Measurements from ENCODE around the gene PSMB5.

The PSMB5 gene

DNA sequence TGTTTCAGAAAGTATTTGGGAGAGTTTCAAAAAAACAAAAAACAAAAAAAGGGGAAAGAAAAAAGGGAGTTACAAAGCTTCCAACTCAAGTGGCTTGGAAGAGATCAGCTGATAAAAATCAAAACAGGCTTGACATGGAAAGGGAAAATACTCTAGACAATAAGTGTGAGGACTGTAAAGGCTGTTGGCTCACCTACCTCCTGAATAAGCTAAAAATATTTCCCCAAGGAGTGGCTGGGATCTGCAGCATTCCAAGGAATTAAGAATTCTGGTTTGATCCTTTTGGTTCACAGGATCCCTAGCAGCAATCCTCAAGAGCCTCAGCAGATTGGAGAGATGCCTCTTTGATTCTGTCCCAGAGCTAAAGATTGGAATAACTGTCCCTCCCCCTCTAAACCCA is 41.2 kb downstream of the PSMB5 start:
- in situ Hi-C loops (cut with MboI; ENCODE audit: low pct_unique_long_range_greater_than_20kb, low sequenced_read_pairs, unreplicated experiment) = no loop called here
- TF ChIP-seq, protein P1, sequence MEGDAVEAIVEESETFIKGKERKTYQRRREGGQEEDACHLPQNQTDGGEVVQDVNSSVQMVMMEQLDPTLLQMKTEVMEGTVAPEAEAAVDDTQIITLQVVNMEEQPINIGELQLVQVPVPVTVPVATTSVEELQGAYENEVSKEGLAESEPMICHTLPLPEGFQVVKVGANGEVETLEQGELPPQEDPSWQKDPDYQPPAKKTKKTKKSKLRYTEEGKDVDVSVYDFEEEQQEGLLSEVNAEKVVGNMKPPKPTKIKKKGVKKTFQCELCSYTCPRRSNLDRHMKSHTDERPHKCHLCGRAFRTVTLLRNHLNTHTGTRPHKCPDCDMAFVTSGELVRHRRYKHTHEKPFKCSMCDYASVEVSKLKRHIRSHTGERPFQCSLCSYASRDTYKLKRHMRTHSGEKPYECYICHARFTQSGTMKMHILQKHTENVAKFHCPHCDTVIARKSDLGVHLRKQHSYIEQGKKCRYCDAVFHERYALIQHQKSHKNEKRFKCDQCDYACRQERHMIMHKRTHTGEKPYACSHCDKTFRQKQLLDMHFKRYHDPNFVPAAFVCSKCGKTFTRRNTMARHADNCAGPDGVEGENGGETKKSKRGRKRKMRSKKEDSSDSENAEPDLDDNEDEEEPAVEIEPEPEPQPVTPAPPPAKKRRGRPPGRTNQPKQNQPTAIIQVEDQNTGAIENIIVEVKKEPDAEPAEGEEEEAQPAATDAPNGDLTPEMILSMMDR (IDR thresholded peaks at IDR 0.05; ENCODE audit: extremely low read depth, insufficient read depth, missing control alignments) = no peak
- DNase-seq (ENCODE audit: low spot score) = no peak

DNA sequence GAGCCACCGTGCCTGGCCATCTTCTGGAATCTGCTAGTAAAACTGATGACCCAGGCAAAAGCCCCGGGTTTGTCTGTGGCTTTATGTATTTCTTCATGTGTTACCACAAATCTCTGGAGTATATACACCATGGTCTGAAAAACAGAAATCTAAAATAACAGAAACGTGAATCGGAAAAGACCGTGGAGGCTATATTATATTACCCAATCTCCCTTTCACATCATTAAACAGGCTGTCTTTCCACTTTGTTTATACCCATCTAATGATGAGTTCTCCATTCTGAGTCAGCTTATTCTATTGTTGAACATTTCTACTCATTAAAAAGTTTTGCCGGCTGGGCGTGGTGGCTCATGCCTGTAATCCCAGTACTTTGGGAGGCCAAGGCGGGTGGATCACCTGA is 42.8 kb downstream of the PSMB5 start:
- TF ChIP-seq, protein P1 (IDR thresholded peaks at IDR 0.05; ENCODE audit: extremely low read depth, insufficient read depth, missing control alignments) = no peak
- no peak for DNase-seq (ENCODE audit: low spot score)
- in situ Hi-C loops (cut with MboI; ENCODE audit: low pct_unique_long_range_greater_than_20kb, low sequenced_read_pairs, unreplicated experiment) = no loop called here

DNA sequence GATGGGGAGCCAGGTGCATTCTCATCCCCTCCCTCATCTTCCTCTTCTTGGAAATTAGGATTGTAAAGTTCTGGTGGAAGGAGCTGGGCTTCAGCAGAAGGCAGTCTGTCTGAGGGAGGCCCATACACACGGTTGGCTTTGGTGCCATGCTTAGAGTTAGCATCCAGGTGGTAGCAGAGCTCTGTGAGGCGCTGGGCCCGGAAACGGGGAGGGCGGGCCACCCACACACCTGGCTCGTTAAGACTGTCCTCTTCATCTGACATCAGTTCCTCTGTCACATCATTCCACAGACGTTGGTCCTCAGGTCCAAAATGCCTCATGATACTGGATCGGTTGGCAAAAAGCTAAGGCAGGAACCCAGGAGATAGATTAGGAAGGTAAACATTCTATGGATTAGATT is 47.4 kb downstream of the PSMB5 start:
- no peak for DNase-seq (ENCODE audit: low spot score)
- TF ChIP-seq, protein P1 (IDR thresholded peaks at IDR 0.05; ENCODE audit: extremely low read depth, insufficient read depth, missing control alignments) = no peak
- in situ Hi-C loops (cut with MboI; ENCODE audit: low pct_unique_long_range_greater_than_20kb, low sequenced_read_pairs, unreplicated experiment) = no loop called here

DNA sequence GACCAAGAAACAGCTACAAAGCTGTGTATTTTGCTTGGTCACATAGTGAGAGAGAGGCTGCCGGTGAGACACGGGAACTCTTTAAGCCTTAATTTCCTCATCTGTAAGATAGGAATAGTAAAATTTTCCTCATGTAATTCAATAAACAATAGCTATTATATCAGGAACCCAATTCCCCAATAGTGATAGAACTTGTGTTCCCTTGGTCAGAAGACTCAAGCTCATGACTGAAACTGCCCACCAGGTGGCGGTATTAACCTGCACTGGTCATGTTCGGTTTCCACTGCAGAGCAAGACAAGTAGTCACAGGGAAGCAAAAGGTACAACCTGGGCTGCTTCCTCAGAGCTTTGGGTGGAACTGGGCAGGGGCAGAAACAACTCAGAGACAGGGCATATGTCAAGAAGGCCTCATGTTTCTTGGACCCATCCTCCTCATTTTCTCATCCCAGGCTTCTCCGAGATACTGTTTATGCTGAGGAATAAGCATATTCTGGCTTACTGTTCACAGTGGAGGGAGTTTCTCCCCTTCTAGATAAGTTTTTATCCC is 48.1 kb downstream of the PSMB5 start:
- in situ Hi-C loops (cut with MboI; ENCODE audit: low pct_unique_long_range_greater_than_20kb, low sequenced_read_pairs, unreplicated experiment) = no loop called here
- DNase-seq (ENCODE audit: low spot score) = peak; percentile 86
- TF ChIP-seq, protein P1 (IDR thresholded peaks at IDR 0.05; ENCODE audit: extremely low read depth, insufficient read depth, missing control alignments) = peak; percentile 90

DNA sequence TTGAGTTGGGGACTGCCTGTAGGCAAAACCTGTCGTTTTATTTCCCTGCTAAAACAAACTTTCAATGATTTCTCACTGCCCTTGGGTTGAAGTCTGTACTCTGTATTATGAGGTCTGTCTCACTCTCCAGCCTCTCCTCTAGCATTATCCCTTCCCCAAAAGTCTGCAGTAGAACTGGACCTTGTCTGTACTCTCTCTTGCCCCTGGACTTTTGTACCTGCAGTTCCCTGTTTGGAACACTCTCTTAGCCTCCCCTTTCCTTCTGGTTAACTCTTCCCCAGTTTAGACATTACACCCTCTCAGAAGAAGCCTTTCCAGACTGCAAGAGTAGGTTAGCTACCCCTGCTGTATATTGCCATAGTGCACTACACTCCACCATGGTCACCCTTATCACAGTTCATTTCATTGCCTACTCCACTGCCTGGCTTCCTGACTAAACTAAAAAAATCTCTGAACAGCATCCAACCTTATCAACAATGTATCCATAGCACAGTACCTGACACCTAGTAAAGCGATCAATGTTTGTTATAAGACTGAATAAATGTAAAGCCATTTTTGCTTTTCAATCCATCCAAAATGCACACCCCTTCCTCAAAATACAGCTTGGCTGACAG is 48.7 kb downstream of the PSMB5 start:
- TF ChIP-seq, protein P1 (IDR thresholded peaks at IDR 0.05; ENCODE audit: extremely low read depth, insufficient read depth, missing control alignments) = no peak
- no peak for DNase-seq (ENCODE audit: low spot score)
- in situ Hi-C loops (cut with MboI; ENCODE audit: low pct_unique_long_range_greater_than_20kb, low sequenced_read_pairs, unreplicated experiment) = no loop called here

DNA sequence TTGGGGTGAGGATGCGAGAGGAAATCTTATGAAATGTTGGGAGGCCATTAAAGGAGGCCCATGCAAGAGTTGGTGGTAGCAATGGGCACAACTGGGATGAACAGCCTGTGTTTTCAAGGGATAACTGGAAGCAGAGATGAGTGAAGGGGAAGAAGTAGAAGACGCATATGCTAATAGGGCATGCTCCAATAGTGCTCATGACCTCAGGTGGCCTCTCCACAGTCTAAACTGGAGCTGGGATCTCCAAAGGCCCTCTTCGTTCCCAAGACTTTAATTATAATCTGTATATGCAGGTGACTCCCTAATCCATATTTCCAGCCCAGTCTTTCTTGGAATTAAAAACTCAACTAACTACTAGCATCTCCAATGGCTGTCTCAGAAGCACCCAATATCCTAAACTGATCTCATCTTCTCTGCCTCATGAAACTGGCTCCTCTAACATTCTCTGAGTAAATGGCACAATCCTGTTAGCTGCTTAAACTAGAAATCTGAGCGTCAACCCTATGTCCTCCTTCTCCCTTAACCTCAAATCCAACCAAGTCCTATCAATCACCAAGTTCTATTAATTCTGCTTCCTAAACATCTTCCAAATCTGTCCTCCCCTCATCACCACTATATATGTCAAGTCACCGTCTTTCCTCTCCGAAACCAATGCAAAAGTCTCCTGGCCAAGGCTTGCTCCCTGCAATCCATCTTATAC is 49.6 kb downstream of the PSMB5 start:
- DNase-seq (ENCODE audit: low spot score) = no peak
- TF ChIP-seq, protein P1 (IDR thresholded peaks at IDR 0.05; ENCODE audit: extremely low read depth, insufficient read depth, missing control alignments) = no peak
- in situ Hi-C loops (cut with MboI; ENCODE audit: low pct_unique_long_range_greater_than_20kb, low sequenced_read_pairs, unreplicated experiment) = no loop called here
